GM13976 (cell line): ENCODE measurements around the gene CERT1.

ENCODE experiments used
- DNase-seq: peaks from one replicate; pipeline ENCODE4 v3.0.0; 2012; ENCODE audit warnings: low spot score
- CTCF ChIP-seq: IDR thresholded peaks from 2 replicates; pipeline ENCODE4 v1.5.1; 2012; ENCODE audit warnings: borderline replicate concordance, mild to moderate bottlenecking; ENCODE audit not compliant: insufficient read depth; ENCODE audit errors: extremely low read depth, missing control alignments, control extremely low read depth
- in situ Hi-C: fragments of 300-500 bp; cut with MboI; formaldehyde crosslinking; loops from one replicate; pipeline ENCODE4 v1.12.0; 2022; ENCODE audit warnings: low sequenced_read_pairs, mixed read lengths, inconsistent platforms; ENCODE audit not compliant: unreplicated experiment

The CERT1 gene

GRCh38 chr5:75550597-75550996, 39.2 kb upstream of the CERT1 start:
- DNase-seq = no peak
- TF ChIP-seq CTCF = no peak
- in situ Hi-C loops = no loop called here

DNA sequence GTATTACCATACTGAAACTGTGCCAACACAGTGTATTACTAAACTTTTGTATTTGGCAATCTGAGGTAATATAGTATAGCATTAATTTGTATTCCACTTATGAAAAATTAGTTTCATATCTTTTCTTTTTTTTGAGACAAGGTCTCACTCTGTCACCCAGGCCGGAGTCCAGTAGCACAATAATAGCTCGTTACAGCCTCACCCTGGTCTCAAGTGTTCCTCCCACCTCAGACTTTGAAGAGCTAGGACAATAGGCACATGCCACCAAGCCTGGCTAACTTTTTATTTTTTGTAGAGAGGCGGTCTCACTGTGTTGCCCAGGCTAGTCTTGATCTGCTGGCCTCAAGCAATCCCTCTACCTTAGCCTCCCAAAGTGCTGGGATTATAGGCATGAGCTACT, 36.4 kb upstream of the CERT1 start:
- no peak for TF ChIP-seq CTCF
- no peak for DNase-seq
- in situ Hi-C loops = no loop called here

GRCh38 chr5:75546830-75547229, 35.4 kb upstream of the CERT1 start:
- no peak for TF ChIP-seq CTCF
- no peak for DNase-seq
- in situ Hi-C loops = no loop called here

DNA sequence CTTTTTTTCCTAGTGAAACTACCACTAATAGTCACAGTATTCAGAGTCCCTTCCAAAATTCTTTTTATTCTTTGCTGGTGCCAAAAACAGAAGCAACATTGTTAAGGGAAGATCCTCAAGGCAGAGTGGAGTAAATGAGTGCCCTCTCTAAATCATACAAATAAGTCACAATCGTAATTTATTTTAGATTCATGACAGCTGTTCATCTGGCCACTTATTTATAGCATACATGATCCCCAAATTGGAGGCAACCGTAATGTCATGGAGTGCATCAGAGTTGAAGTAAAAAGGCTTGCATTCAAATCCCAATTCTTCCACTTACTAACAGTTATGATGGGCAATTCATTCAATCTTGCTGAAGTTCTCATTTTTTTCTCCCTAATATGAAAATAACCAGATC, 33.7 kb upstream of the CERT1 start:
- TF ChIP-seq CTCF = no peak
- in situ Hi-C loops = no loop called here
- no peak for DNase-seq

DNA sequence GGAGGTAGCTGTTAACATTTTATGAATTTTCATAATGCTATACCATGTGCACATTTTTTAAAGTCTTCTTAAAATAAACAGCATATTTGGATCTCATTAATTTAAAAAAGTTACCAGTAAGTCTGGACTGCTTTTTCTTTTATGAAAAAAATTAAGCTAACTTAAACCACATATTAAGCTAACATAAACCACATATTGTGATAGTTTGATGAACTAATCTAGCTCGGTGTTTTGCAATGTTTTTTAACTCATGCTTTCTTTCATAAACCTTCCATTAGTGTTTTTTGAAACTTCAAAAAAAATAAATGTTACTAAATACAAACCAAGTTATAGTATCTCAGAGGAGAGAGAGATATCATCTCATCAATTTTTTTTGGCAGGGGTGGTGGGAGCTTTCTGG, 26.8 kb upstream of the CERT1 start:
- in situ Hi-C loops = no loop called here
- no peak for DNase-seq
- no peak for TF ChIP-seq CTCF

- no peak for DNase-seq
- in situ Hi-C loops = no loop called here
- no peak for TF ChIP-seq CTCF
These were observed 25.4 kb upstream of the CERT1 start for GRCh38 chr5:75536694-75537360.
